Gastroesophageal sphincter (tissue), 3 donors: Measurements from ENCODE around the gene VDAC2.
"Not testable (repeated sequence)": the region's sequence is repeated elsewhere in the genome, so short reads cannot be mapped to it uniquely, and the experiment has no call there.

Experiments used
- CTCF ChIP-seq, 4 experiments: fragments of 200-600 bp in 2 of 4; fragments of 450-650 bp in 2 of 4; sonication (generic) in 1 of 4; IDR thresholded peaks; one replicate each; pipeline ENCODE4 v1.5.1; 2017 to 2019; ENCODE audit warnings: antibody characterized with exemption in 4 of 4, mild to moderate bottlenecking in 2 of 4, moderate library complexity in 2 of 4
- POLR2A ChIP-seq, 2 donors: fragments of 450-650 bp; IDR thresholded peaks; one replicate each; pipeline ENCODE4 v1.6.1; 2017; ENCODE audit warnings: antibody characterized with exemption in 2 of 2, mild to moderate bottlenecking in 2 of 2, moderate library complexity in 1 of 2
- POLR2AphosphoS5 ChIP-seq: sonication (generic); formaldehyde crosslinking; IDR thresholded peaks from one replicate; pipeline ENCODE4 v1.6.1; 2017; ENCODE audit warnings: antibody characterized with exemption

GRCh38 chr10:75206638-75207037 lies 4.0 kb upstream of the VDAC2 start:
- TF ChIP-seq CTCF (IDR thresholded peaks at IDR 0.05); POLR2AphosphoS5; POLR2A (IDR thresholded peaks at IDR 0.05): not testable (repeated sequence)
